H1 (cell line): ENCODE results near the gene ADCY5. TPM values are rescaled to one million over a fixed set of nuclear protein-coding genes. Genes with fewer than 3 reads are reported as not detected.

Experiments
- CHD1 ChIP-seq: IDR thresholded peaks from 2 replicates; pipeline ENCODE4 v1.6.1; 2012; ENCODE audit warnings: low read depth, low read length, improper control_type of control experiment
- CTBP2 ChIP-seq: IDR thresholded peaks from 2 replicates; pipeline ENCODE4 v1.7.0; 2011; ENCODE audit warnings: borderline replicate concordance, mild to moderate bottlenecking, moderate library complexity, mixed read lengths, low read length; ENCODE audit not compliant: insufficient read depth, insufficient read length
- RBBP5 ChIP-seq: IDR thresholded peaks from 2 replicates; pipeline ENCODE4 v1.7.1; 2012; ENCODE audit warnings: low read depth, mild to moderate bottlenecking, inconsistent platforms, low read length, moderate library complexity, borderline replicate concordance
- polyA plus RNA-seq, 7 experiments: library from polyadenylated mRNA; depleted of rRNA in 3 of 7; stranded (reverse) in 5 of 7; unstranded in 2 of 7; fragments of >200 nt in 5 of 7; fragments of 200-250 nt in 2 of 7; gene quantifications; 1 replicate in 5 of 7; 2 replicates in 1 of 7; 4 replicates in 1 of 7; pipeline versions ENCODE4 v1.2.1 to v1.2.3, GENCODE V29; 2011 to 2013; ENCODE audit warnings: missing spikeins in 2 of 7, mixed read lengths in 2 of 7
- total RNA-seq: library from RNA; stranded (reverse); fragmentation: NEBNext Ultra II Directional; extraction: Animal tissue kit (Norgen Biotek cat#: 25700); gene quantifications from 2 replicates; pipeline ENCODE4 v1.2.1, GENCODE V29; 2021
- TF ChIP-seq, protein P1 (sequence below): IDR thresholded peaks from 2 replicates; pipeline ENCODE4 v1.6.1; 2011; ENCODE audit warnings: low read length, improper control_type of control experiment

Gene ADCY5
- total and polyA plus RNA-seq, 2 of the 8 experiments (the other 6 are each of a cell fraction or from before 2014, with no cell fraction given) = 18.9 to 40.8 TPM

DNA sequence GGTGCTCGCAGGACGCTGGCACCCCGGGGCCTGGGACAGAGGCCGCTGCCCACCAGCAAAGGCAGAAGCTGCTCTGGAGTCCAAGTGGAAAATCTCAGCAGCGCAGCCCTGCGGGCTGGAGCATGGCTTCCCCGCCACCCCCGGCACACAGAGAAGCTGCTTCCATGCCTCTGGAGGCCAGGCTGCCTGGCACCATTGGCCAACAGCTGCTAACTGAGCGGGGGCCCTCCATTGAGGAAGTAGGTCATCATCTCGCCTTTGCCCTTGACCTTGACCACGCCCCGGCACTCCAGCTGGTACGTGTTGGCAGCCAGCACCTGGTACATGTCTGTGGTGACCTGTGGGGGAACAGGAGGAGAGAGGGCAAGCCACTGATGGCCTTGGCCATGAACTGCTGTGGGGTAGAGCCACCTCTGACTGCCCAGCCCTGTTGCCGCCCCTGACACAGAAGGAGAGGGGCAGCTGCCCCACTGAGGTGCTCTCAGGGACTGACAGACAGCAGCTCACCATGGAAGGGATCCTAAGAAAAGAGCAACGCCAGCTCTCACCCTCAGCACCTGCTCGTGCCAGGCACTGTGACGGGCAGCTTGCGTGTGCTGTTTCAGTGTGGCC, 164.4 kb downstream of the ADCY5 start (continued):
- TF ChIP-seq RBBP5 = no peak
- TF ChIP-seq, protein P1, sequence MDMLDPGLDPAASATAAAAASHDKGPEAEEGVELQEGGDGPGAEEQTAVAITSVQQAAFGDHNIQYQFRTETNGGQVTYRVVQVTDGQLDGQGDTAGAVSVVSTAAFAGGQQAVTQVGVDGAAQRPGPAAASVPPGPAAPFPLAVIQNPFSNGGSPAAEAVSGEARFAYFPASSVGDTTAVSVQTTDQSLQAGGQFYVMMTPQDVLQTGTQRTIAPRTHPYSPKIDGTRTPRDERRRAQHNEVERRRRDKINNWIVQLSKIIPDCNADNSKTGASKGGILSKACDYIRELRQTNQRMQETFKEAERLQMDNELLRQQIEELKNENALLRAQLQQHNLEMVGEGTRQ = no peak
- no peak for TF ChIP-seq CHD1
- no peak for TF ChIP-seq CTBP2
